B cell (primary cell): Measurements from ENCODE around the gene DGCR6L. TPM values are rescaled to one million over a fixed set of nuclear protein-coding genes. Genes with fewer than 3 reads are reported as not detected.

Experiments
- ATAC-seq: fragments of 200-7000 bp; cut with Tn5 transposase; one replicate; pipeline ENCODE4 v1.10.0; 2021; ENCODE audit warnings: low read depth, mild to moderate bottlenecking, moderate number of reproducible peaks, moderate library complexity
- CTCF ChIA-PET: fragments of 350-600 bp; sonication (Branson Sonifier 250); formaldehyde crosslinking; loops from one replicate; lab custom pipeline; 2021; ENCODE audit warnings: antibody characterized with exemption, inconsistent platforms; lab: Charles Lee
- POLR2A ChIA-PET: fragments of 350-600 bp; sonication (Branson Sonifier 250); formaldehyde crosslinking; loops from one replicate; lab custom pipeline; 2021; ENCODE audit warnings: antibody characterized with exemption; lab: Charles Lee
- DNase-seq: peaks from one replicate; pipeline ENCODE4 v3.0.0; 2013
- H2AFZ ChIP-seq: 2 replicates; pipeline ENCODE4 v1.6.1; 2012; ENCODE audit warnings: mild to moderate bottlenecking, low read depth, low read length; ENCODE audit not compliant: insufficient read depth, poor library complexity, severe bottlenecking
- H3K27ac ChIP-seq, 2 donors: 1 replicate in 1 of 2; 2 replicates in 1 of 2; pipeline ENCODE4 v1.5.1; 2012 to 2013; ENCODE audit warnings: low read length in 2 of 2, mild to moderate bottlenecking in 2 of 2, moderate library complexity in 1 of 2
- H3K27me3 ChIP-seq, 4 experiments: fragments of 200-600 bp in 1 of 4; sonication (generic) in 1 of 4; replicated peaks in 1 of 4; 1 replicate in 2 of 4; 2 replicates in 2 of 4; pipeline versions ENCODE4 v1.6.1 to v1.7.0; 2013 to 2016; ENCODE audit warnings: low read length in 3 of 4, mild to moderate bottlenecking in 2 of 4, mixed read lengths in 1 of 4, moderate library complexity in 1 of 4; ENCODE audit not compliant: insufficient read depth in 4 of 4, control insufficient read depth in 3 of 4; ENCODE audit errors: control extremely low read depth in 1 of 4
- H3K36me3 ChIP-seq, 2 experiments: replicated peaks in 1 of 2; 1 replicate in 1 of 2; 2 replicates in 1 of 2; pipeline versions ENCODE4 v1.6.1 to v1.7.1; 2013; ENCODE audit warnings: low read length in 1 of 2; ENCODE audit not compliant: insufficient read depth in 2 of 2, control insufficient read depth in 1 of 2; ENCODE audit errors: control extremely low read depth in 1 of 2, extremely low read depth in 1 of 2
- H3K4me1 ChIP-seq, 2 donors: fragments of 200-600 bp in 1 of 2; sonication (generic) in 1 of 2; 1 replicate in 1 of 2; 2 replicates in 1 of 2; pipeline versions ENCODE4 v1.5.1 to v1.6.1; 2013 to 2017; ENCODE audit warnings: low read length in 2 of 2; ENCODE audit not compliant: control insufficient read depth in 2 of 2, insufficient read depth in 2 of 2
- H3K4me2 ChIP-seq: replicated peaks from 2 replicates; pipeline ENCODE3; 2012; ENCODE audit warnings: mild to moderate bottlenecking, low read depth, low read length; ENCODE audit not compliant: poor library complexity, severe bottlenecking
- H3K4me3 ChIP-seq, 5 experiments: fragments of 200-600 bp in 1 of 5; sonication (generic) in 1 of 5; 1 replicate in 3 of 5; 2 replicates in 2 of 5; pipeline versions ENCODE4 v1.5.1 to v1.7.0; 2011 to 2016; ENCODE audit warnings: low read length in 4 of 5, mild to moderate bottlenecking in 4 of 5, low read depth in 2 of 5, control low read depth in 1 of 5, moderate library complexity in 1 of 5; ENCODE audit not compliant: insufficient read depth in 1 of 5; ENCODE audit errors: control extremely low read depth in 1 of 5, extremely low read depth in 1 of 5
- H3K79me2 ChIP-seq: fragments of 200-600 bp; sonication (generic); one replicate; pipeline ENCODE4 v1.6.0; 2016; ENCODE audit warnings: low read length; ENCODE audit not compliant: control insufficient read depth, insufficient read depth
- H3K9ac ChIP-seq: fragments of 200-600 bp; sonication (generic); 2 replicates; pipeline ENCODE4 v1.6.1; 2017; ENCODE audit warnings: mild to moderate bottlenecking, low read length, moderate library complexity
- H3K9me3 ChIP-seq, 3 donors: one replicate each; pipeline versions ENCODE4 v1.6.1 to v1.7.1; 2013; ENCODE audit warnings: low read length in 2 of 3; ENCODE audit not compliant: control insufficient read depth in 2 of 3, insufficient read depth in 1 of 3; ENCODE audit errors: control extremely low read depth in 1 of 3
- H4K20me1 ChIP-seq: 2 replicates; pipeline ENCODE4 v1.6.0; 2012; ENCODE audit warnings: mild to moderate bottlenecking, low read length; ENCODE audit not compliant: insufficient read depth, control insufficient read depth, poor library complexity, severe bottlenecking
- H3K27ac Mint-ChIP-seq: one replicate; pipeline ENCODE4 v1.8.0; 2021; ENCODE audit warnings: mixed read lengths
- H3K27me3 Mint-ChIP-seq: one replicate; pipeline ENCODE4 v1.8.0; 2021; ENCODE audit warnings: mixed read lengths
- H3K4me1 Mint-ChIP-seq: one replicate; pipeline ENCODE4 v1.8.0; 2021; ENCODE audit warnings: mixed read lengths
- H3K4me3 Mint-ChIP-seq: one replicate; pipeline ENCODE4 v1.8.0; 2021; ENCODE audit warnings: mixed read lengths
- H3K9me3 Mint-ChIP-seq: one replicate; pipeline ENCODE4 v1.8.0; 2022; ENCODE audit warnings: mixed read lengths; ENCODE audit not compliant: insufficient read depth
- CTCF ChIP-seq: fragments of 200-600 bp; IDR thresholded peaks from one replicate; pipeline ENCODE4 v1.8.0; 2022; ENCODE audit warnings: antibody characterized with exemption, mild to moderate bottlenecking
- EZH2 ChIP-seq: IDR thresholded peaks from 2 replicates; pipeline ENCODE4 v1.6.1; 2012; ENCODE audit warnings: borderline replicate concordance, low read depth, mild to moderate bottlenecking, moderate library complexity, low read length; ENCODE audit not compliant: insufficient read depth, poor library complexity, severe bottlenecking
- WGBS: methylation state at CpG from one replicate; pipeline ENCODE4 v1.1.5; 2013; ENCODE audit warnings: missing lambda C conversion rate; ENCODE audit not compliant: insufficient coverage; 5-methylcytosine and 5-hydroxymethylcytosine counted together
- intact Hi-C: fragments of 100-400 bp; cut with micrococcal nuclease; formaldehyde crosslinking; loops from one replicate; pipeline ENCODE4 v1.10.0; 2022
- polyA plus RNA-seq: library from polyadenylated mRNA; depleted of rRNA; stranded (reverse); fragments of >200 nt; gene quantifications from 2 replicates; pipeline ENCODE4 v1.2.3, GENCODE V29; 2012
- total RNA-seq, 2 donors: library from RNA; stranded (reverse); fragments of 120-200 nt in 1 of 2; gene quantifications; 1 replicate in 1 of 2; 2 replicates in 1 of 2; pipeline versions ENCODE4 v1.2.3 to v1.2.4, GENCODE V29; 2013 to 2022

Gene DGCR6L
- total and polyA plus RNA-seq, 2 donors (not counting 1 experiment from before 2014, with no cell fraction given): 21.2 to 33.4 TPM

DNA sequence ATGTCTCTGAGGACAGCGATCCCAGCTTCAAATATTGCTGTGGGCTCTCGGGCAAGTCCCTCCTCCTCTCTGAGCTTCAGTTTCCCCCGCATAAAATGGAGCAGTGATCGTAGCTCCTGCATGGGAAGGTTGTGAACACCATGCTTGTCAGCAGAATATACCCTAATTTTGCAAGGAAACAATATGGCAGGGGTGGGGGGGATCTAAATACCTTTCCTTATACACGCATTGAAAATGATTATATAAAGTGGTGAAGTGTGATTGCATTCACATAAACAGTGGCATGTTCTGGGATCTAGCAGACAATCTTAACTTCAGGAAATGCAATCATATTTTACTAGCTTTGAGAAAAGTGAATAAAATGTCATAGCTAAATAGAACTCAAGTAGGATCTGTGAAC lies 27.8 kb downstream of the DGCR6L start:
- ATAC-seq (no peak), DNase-seq (no peak)
- Histone ChIP-seq H2AFZ (no peak overlapping the region), H3K36me3 (no peaks in the 10 kb centered on the region), H3K4me1 (no peaks in the 10 kb centered on the region), H3K9me3 (no peaks in the 10 kb centered on the region), H3K4me2 (no peak overlapping the region), H4K20me1 (no peaks in the 10 kb centered on the region), H3K9ac (no peak overlapping the region), H3K79me2 (no peaks in the 10 kb centered on the region), H3K27me3 (no peaks in the 10 kb centered on the region), H3K27ac (no peak overlapping the region), H3K4me3 (no peak overlapping the region)
- CTCF ChIA-PET: interaction anchor here (1.4 to 1.6 kb wide), 2 partner anchors 9 to 135 kb away, joined by 3 to 4 read pairs; no protein-coding TSS in a partner anchor
- Mint-ChIP-seq H3K4me1 (no peaks in the 10 kb centered on the region), H3K27ac (no peak overlapping the region), H3K4me3 (no peak overlapping the region), H3K27me3 (no peaks in the 10 kb centered on the region), H3K9me3 (no peaks in the 10 kb centered on the region)
- WGBS: 100% methylated on average over 2 of the region's 5 CpGs
- TF ChIP-seq CTCF (no peak), EZH2 (no peak)
- POLR2A ChIA-PET: no interaction called here
- intact Hi-C loops: no loop called here

DNA sequence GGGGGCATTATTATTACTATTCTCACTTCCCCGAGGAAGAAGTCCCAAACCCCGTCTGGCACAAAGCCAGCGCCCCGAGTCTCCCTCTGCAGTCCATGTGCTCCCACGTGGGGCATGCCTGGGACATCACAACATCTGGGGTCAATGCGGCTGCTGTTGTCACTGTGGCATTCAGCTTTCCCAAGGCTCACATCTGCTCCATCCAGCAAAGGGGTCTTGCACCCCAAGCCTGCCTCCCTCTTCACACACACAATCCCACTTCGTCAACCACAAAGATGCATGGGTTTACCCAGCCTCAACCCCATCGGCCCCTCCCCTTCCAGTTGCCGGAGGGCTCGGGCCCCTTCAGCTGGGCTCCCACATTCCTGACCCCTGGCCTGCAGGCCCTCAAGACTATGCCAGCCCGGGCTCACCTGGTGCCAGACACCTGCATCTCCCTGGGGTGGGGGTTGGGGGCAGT lies 28.2 kb downstream of the DGCR6L start:
- Histone ChIP-seq H3K27me3 (no peaks in the 10 kb centered on the region), H3K79me2 (no peaks in the 10 kb centered on the region), H4K20me1 (no peaks in the 10 kb centered on the region), H3K36me3 (no peaks in the 10 kb centered on the region), H3K9ac (no peak overlapping the region), H3K4me1 (peaks cover 0 to 3% of the 10 kb centered on the region in 2 donors), H3K9me3 (no peaks in the 10 kb centered on the region), H2AFZ (no peak overlapping the region), H3K27ac (no peak overlapping the region), H3K4me3 (no peak overlapping the region), H3K4me2 (no peak overlapping the region)
- H3K4me1 Mint-ChIP-seq: peaks cover 4% of the 10 kb centered on the region
- 88% methylated on average over 10 of the region's 11 CpGs for WGBS
- POLR2A ChIA-PET: no interaction called here
- intact Hi-C loops: no loop called here
- TF ChIP-seq CTCF (no peak), EZH2 (no peak)
- DNase-seq (no peak), ATAC-seq (no peak)
- CTCF ChIA-PET: interaction anchor here (1.4 to 1.6 kb wide), 2 partner anchors 8 to 134 kb away, joined by 3 to 4 read pairs; no protein-coding TSS in a partner anchor
- H3K27ac Mint-ChIP-seq: no peak overlapping the region
- H3K27me3 Mint-ChIP-seq: peaks cover 4% of the 10 kb centered on the region
- H3K9me3 Mint-ChIP-seq: no peaks in the 10 kb centered on the region
- H3K4me3 Mint-ChIP-seq: no peak overlapping the region
